Duodenal mucosa (tissue), 2 donors: ENCODE results near the gene MMP3.
"Not testable (repeated sequence)": the region's sequence is repeated elsewhere in the genome, so short reads cannot be mapped to it uniquely, and the experiment has no call there.

ENCODE experiments used
- H3K27ac ChIP-seq: one replicate; pipeline ENCODE4 v1.7.0; 2013; ENCODE audit warnings: low read depth, low read length
- H3K27me3 ChIP-seq, 2 donors: one replicate each; pipeline ENCODE4 v1.7.0; 2013; ENCODE audit warnings: low read length in 2 of 2, control low read depth in 1 of 2; ENCODE audit not compliant: insufficient read depth in 2 of 2, control insufficient read depth in 1 of 2
- H3K36me3 ChIP-seq, 2 donors: one replicate each; pipeline ENCODE4 v1.7.0; 2013; ENCODE audit warnings: low read length in 2 of 2, control low read depth in 1 of 2; ENCODE audit not compliant: insufficient read depth in 2 of 2, control insufficient read depth in 1 of 2
- H3K4me1 ChIP-seq, 2 donors: one replicate each; pipeline ENCODE4 v1.7.0; 2013; ENCODE audit warnings: low read length in 2 of 2, control low read depth in 1 of 2; ENCODE audit not compliant: insufficient read depth in 2 of 2, control insufficient read depth in 1 of 2
- H3K4me3 ChIP-seq, 2 donors: one replicate each; pipeline ENCODE4 v1.7.0; 2013; ENCODE audit warnings: low read length in 2 of 2, low read depth in 1 of 2
- H3K9ac ChIP-seq, 2 donors: one replicate each; pipeline ENCODE4 v1.7.0; 2013; ENCODE audit warnings: low read length in 2 of 2, low read depth in 1 of 2
- H3K9me3 ChIP-seq, 2 donors: one replicate each; pipeline ENCODE4 v1.7.0; 2013; ENCODE audit warnings: low read length in 2 of 2, control low read depth in 1 of 2; ENCODE audit not compliant: control insufficient read depth in 1 of 2

Gene MMP3

GRCh38 chr11:102843489-102843888 lies at the start of gene MMP3:
TSS of gene MMP3 (minus strand) at chr11:102843609. CDS start at chr11:102843546, 63 bp downstream.
- Histone ChIP-seq H3K4me3 (no peak within 1 kb of the TSS), H3K9ac (no peak within 1 kb of the TSS), H3K4me1 (peaks cover 0 to 14% of the 10 kb centered on the region in 2 donors), H3K9me3 (no peaks in the 10 kb centered on the region), H3K27ac (no peak within 1 kb of the TSS), H3K36me3 (no peaks in the 10 kb centered on the region), H3K27me3 (no peaks in the 10 kb centered on the region)

- Histone ChIP-seq H3K4me3 (no peak overlapping the region), H3K9ac (no peak overlapping the region), H3K27ac (no peak overlapping the region), H3K9me3 (peaks cover 4 to 5% of the 10 kb centered on the region in 2 donors), H3K36me3 (no peaks in the 10 kb centered on the region), H3K4me1 (no peaks in the 10 kb centered on the region), H3K27me3 (no peaks in the 10 kb centered on the region)
These were observed 48.3 kb upstream of the MMP3 start for GRCh38 chr11:102891736-102892135.

- Histone ChIP-seq H3K9me3 (no peaks in the 10 kb centered on the region), H3K27ac (no peak overlapping the region), H3K27me3 (no peaks in the 10 kb centered on the region), H3K4me3 (no peak overlapping the region), H3K9ac (no peak overlapping the region), H3K4me1 (peaks cover 0 to 7% of the 10 kb centered on the region in 2 donors), H3K36me3 (no peaks in the 10 kb centered on the region)
These were observed 43.6 kb upstream of the MMP3 start for GRCh38 chr11:102886999-102887398.

DNA sequence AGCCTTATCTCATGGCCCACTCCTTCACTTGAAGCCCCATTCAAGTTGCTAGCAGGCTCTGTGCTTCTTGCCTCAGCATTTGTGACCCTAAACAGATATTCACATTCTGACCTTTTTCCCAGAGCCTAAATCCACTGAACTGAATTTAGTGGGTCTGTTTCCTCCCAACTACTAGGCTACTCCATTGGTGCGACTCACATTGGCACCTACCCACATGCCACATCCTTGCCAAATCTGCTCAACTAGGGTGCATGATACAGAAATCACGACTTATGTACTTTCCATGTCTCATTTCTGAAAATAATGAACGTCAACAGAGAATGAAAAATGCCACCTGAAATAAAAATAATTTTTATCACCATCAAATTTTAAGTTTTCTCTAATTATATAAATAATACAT lies 39.7 kb upstream of the MMP3 start:
- Histone ChIP-seq H3K9me3 (no peaks in the 10 kb centered on the region), H3K27me3 (no peaks in the 10 kb centered on the region), H3K27ac (no peak overlapping the region)

DNA sequence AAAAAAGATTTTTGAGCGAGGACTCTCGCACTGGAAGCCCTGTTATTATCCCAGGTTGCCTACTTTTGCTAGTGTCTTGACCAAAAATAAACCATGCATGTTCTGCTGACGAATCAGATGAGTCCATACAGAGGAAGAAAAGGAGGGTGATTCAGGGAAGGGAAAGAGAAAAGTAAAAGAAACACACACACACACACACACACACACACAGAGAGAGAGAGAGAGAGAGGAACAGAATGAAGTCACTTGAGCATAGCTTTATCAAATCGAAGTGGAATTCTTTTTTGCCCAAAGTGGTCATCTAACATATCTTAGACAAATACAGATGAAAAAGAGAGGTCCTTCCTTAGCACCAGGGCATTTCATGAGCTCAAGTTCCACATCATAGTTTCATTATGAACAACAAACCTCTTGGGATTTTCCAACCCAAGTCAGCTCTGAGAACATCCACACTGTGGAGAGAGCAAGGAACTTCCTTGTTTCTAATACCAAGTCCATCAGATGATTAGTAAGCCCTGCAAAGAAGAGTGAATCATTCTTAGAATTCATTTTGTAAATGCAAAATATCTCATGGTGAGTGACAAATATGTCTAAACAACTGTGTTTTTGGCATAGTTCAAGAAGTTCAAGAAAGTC lies 39.1 kb upstream of the MMP3 start:
- H3K9me3 ChIP-seq, result no peaks in the 10 kb centered on the region
- no peak overlapping the region for H3K4me3 ChIP-seq
- H3K4me1 ChIP-seq, result peaks cover 0 to 7% of the 10 kb centered on the region in 2 donors
- no peak overlapping the region for H3K27ac ChIP-seq
- H3K36me3 ChIP-seq, result no peaks in the 10 kb centered on the region
- H3K9ac ChIP-seq, result no peak overlapping the region
- no peaks in the 10 kb centered on the region for H3K27me3 ChIP-seq

More for the DNA sequence above, 39.7 kb upstream of the MMP3 start:
- peaks cover 0 to 7% of the 10 kb centered on the region in 2 donors for H3K4me1 ChIP-seq
- no peak overlapping the region for H3K4me3 ChIP-seq
- H3K9ac ChIP-seq, result no peak overlapping the region
- H3K36me3 ChIP-seq, result no peaks in the 10 kb centered on the region

- H3K4me3 ChIP-seq, result no peak overlapping the region
These were observed 36.4 kb upstream of the MMP3 start for GRCh38 chr11:102879801-102880200.

GRCh38 chr11:102878595-102878994 lies 35.2 kb upstream of the MMP3 start:
- Histone ChIP-seq H3K9me3 (no peaks in the 10 kb centered on the region), H3K27me3 (no peaks in the 10 kb centered on the region), H3K36me3 (no peaks in the 10 kb centered on the region), H3K4me1 (peaks cover 0 to 7% of the 10 kb centered on the region in 2 donors), H3K4me3 (no peak overlapping the region), H3K27ac (no peak overlapping the region), H3K9ac (no peak overlapping the region)

More at GRCh38 chr11:102879801-102880200, 36.4 kb upstream of the MMP3 start:
- Histone ChIP-seq H3K9me3 (no peaks in the 10 kb centered on the region), H3K4me1 (peaks cover 0 to 7% of the 10 kb centered on the region in 2 donors), H3K36me3 (no peaks in the 10 kb centered on the region), H3K27me3 (no peaks in the 10 kb centered on the region), H3K27ac (no peak overlapping the region), H3K9ac (no peak overlapping the region)

GRCh38 chr11:102874852-102875251 lies 31.4 kb upstream of the MMP3 start, which contains the start of gene MMP12:
TSS of gene MMP12 (minus strand) at chr11:102874982. CDS start at chr11:102874937, 45 bp downstream.
- Histone ChIP-seq H3K4me1 (no peaks in the 10 kb centered on the region), H3K36me3 (no peaks in the 10 kb centered on the region), H3K4me3 (no peak within 1 kb of the TSS), H3K27ac (no peak within 1 kb of the TSS), H3K9ac (no peak within 1 kb of the TSS), H3K9me3 (no peaks in the 10 kb centered on the region), H3K27me3 (no peaks in the 10 kb centered on the region)

- not testable (repeated sequence) for H3K27me3 ChIP-seq, H3K36me3 ChIP-seq, H3K4me3 ChIP-seq, H3K9ac ChIP-seq, H3K4me1 ChIP-seq, H3K9me3 ChIP-seq, H3K27ac ChIP-seq
These were observed 26.1 kb upstream of the MMP3 start for GRCh38 chr11:102869354-102869964.

DNA sequence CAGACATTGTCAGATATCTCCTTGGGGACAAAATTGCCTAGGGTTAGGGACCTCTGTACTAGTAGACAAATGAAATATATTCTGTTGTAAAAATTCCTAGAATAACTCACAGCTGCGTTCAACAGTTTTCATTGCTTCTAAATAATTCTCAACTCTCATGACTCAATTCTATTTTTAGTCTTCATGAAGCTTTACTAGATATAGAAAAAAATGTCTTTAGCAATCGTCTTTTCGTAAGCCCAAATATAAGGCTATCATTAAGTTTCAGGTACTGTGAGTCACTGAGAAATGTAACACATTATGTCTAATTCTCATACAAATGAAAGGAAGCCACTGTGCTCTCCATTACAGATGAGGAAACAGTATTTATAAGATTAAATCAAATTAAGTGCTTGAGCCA lies 24.9 kb upstream of the MMP3 start:
- Histone ChIP-seq H3K27me3 (no peaks in the 10 kb centered on the region), H3K4me3 (no peak overlapping the region), H3K36me3 (no peaks in the 10 kb centered on the region), H3K4me1 (peaks cover 5 to 17% of the 10 kb centered on the region in 2 donors), H3K27ac (no peak overlapping the region), H3K9me3 (no peaks in the 10 kb centered on the region), H3K9ac (no peak overlapping the region)
